H7 (cell line): ENCODE data around the gene ATP13A1. TPM values are rescaled to one million over a fixed set of nuclear protein-coding genes. Genes with fewer than 3 reads are reported as not detected.
"Not testable (repeated sequence)": the region's sequence is repeated elsewhere in the genome, so short reads cannot be mapped to it uniquely, and the experiment has no call there.

Source experiments
- DNase-seq: peaks from one replicate; pipeline ENCODE4 v3.0.0; 2012
- H3K27me3 ChIP-seq: 2 replicates; pipeline ENCODE4 v1.6.0; 2011; ENCODE audit warnings: mild to moderate bottlenecking, low read length; ENCODE audit not compliant: control insufficient read depth, insufficient read depth
- H3K36me3 ChIP-seq: replicated peaks from 2 replicates; pipeline ENCODE4 v1.5.1; 2011; ENCODE audit warnings: low read length; ENCODE audit not compliant: control insufficient read depth, insufficient read depth
- H3K4me3 ChIP-seq: 2 replicates; pipeline ENCODE4 v1.5.1; 2011; ENCODE audit warnings: low read depth, mild to moderate bottlenecking, control low read depth, low read length, moderate library complexity; ENCODE audit not compliant: insufficient read depth
- total RNA-seq: library from RNA; depleted of rRNA; stranded (reverse); fragments of >200 nt; shearing (Covaris generic); gene quantifications from 2 replicates; pipeline ENCODE4 v1.2.3, GENCODE V29; 2014

The ATP13A1 gene
- total RNA-seq, 1 experiment from 2014 or later, result 36.2 TPM

- no peak for DNase-seq
- H3K36me3 ChIP-seq, result peaks cover 18% of the 10 kb centered on the region
- H3K27me3 ChIP-seq, result no peaks in the 10 kb centered on the region
- H3K4me3 ChIP-seq, result no peak overlapping the region
Measured at GRCh38 chr19:19677579-19677978, 14.1 kb upstream of the ATP13A1 start.

GRCh38 chr19:19674315-19674714 lies 10.8 kb upstream of the ATP13A1 start:
- no peak for DNase-seq
- peaks cover 16% of the 10 kb centered on the region for H3K36me3 ChIP-seq
- no peaks in the 10 kb centered on the region for H3K27me3 ChIP-seq
- H3K4me3 ChIP-seq, result no peak overlapping the region

GRCh38 chr19:19672816-19673215 lies 9.3 kb upstream of the ATP13A1 start:
- Histone ChIP-seq H3K36me3 (peaks cover 7% of the 10 kb centered on the region), H3K27me3 (no peaks in the 10 kb centered on the region), H3K4me3 (no peak overlapping the region)
- no peak for DNase-seq

- Histone ChIP-seq H3K36me3 (peaks cover 2% of the 10 kb centered on the region), H3K27me3 (no peaks in the 10 kb centered on the region), H3K4me3 (peak overlapping the region; percentile 95)
- peak; percentile 75 for DNase-seq
Measured at GRCh38 chr19:19670070-19670551, 6.6 kb upstream of the ATP13A1 start.

- Histone ChIP-seq H3K4me3 (peak within 1 kb of the TSS; percentile 95), H3K27me3 (no peaks in the 10 kb centered on the region), H3K36me3 (peaks cover 2% of the 10 kb centered on the region)
- peak; percentile 95 for DNase-seq
Measured at GRCh38 chr19:19668230-19669012, 4.9 kb upstream of the ATP13A1 start, which contains the start of gene ZNF101. ZNF101 (plus strand) TSS chr19:19668839; CDS start chr19:19668964, 125 bp downstream.

GRCh38 chr19:19665420-19665948 lies 2.0 kb upstream of the ATP13A1 start:
- H3K27me3 ChIP-seq, H3K4me3 ChIP-seq, H3K36me3 ChIP-seq, DNase-seq: not testable (repeated sequence)

- DNase-seq, result no peak
- no peaks in the 10 kb centered on the region for H3K27me3 ChIP-seq
- H3K36me3 ChIP-seq, result peaks cover 21% of the 10 kb centered on the region
- H3K4me3 ChIP-seq, result peak overlapping the region; percentile 100
Measured at GRCh38 chr19:19662871-19663255, 613 bp downstream of the ATP13A1 start.

- no peaks in the 10 kb centered on the region for H3K27me3 ChIP-seq
- H3K36me3 ChIP-seq, result peaks cover 26% of the 10 kb centered on the region
- H3K4me3 ChIP-seq, result 0 out of 2 replicates have a peak overlapping the region, but pooled peaks have one; percentile 100
- peak; percentile 15 for DNase-seq
Measured at GRCh38 chr19:19662344-19662743, 1.1 kb downstream of the ATP13A1 start.

- Histone ChIP-seq H3K4me3 (no peak overlapping the region; the same call in 1 of the 2 replicates), H3K36me3 (peaks cover 32% of the 10 kb centered on the region), H3K27me3 (no peaks in the 10 kb centered on the region)
- DNase-seq, result peak; percentile 48
Measured at GRCh38 chr19:19661675-19662251, 1.7 kb downstream of the ATP13A1 start.

GRCh38 chr19:19661141-19661674 lies 2.3 kb downstream of the ATP13A1 start:
- H3K36me3 ChIP-seq, result peaks cover 37% of the 10 kb centered on the region
- peak; percentile 13 for DNase-seq
- H3K27me3 ChIP-seq, result no peaks in the 10 kb centered on the region
- no peak overlapping the region for H3K4me3 ChIP-seq

GRCh38 chr19:19659646-19660245 lies 3.7 kb downstream of the ATP13A1 start:
- no peak overlapping the region for H3K4me3 ChIP-seq
- peak; percentile 22 for DNase-seq
- H3K36me3 ChIP-seq, result peaks cover 49% of the 10 kb centered on the region
- H3K27me3 ChIP-seq, result no peaks in the 10 kb centered on the region

- H3K27me3 ChIP-seq, result no peaks in the 10 kb centered on the region
- H3K4me3 ChIP-seq, result no peak overlapping the region
- DNase-seq, result peak; percentile 15
- peaks cover 64% of the 10 kb centered on the region for H3K36me3 ChIP-seq
Measured at GRCh38 chr19:19657397-19657783, 6.1 kb downstream of the ATP13A1 start.

GRCh38 chr19:19656451-19657396 lies 6.8 kb downstream of the ATP13A1 start:
- peak; percentile 44 for DNase-seq
- Histone ChIP-seq H3K4me3 (no peak overlapping the region), H3K36me3 (peaks cover 63% of the 10 kb centered on the region), H3K27me3 (no peaks in the 10 kb centered on the region)
